DMS153 (cell line): ENCODE measurements around the gene CC2D2A.
A peak's percentile ranks its signal among the peaks of the same experiment; 100 is the strongest.

Experiments used
- DNase-seq: peaks from one replicate; lab custom pipeline; 2025; lab: John Stamatoyannopoulos, UW

Gene CC2D2A

GRCh38 chr4:15466596-15466995 lies 3.1 kb upstream of the CC2D2A start:
- DNase-seq = no peak

DNA sequence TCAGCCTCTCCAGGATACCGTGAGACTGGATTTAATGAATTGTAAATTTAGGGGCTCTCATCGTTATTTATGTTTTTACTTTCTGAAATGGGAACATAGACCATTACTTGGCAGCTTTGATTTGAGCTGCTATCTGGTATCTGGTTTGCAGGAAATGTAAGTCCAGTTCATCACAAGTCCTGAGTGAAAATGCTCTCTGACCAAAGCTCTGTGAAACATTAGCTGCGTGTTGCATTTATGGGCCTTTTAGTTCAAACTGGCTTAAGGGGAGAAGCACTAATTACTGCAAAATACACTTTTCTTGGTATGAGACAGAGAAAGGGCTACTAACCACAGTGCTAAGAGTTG lies 420 bp downstream of the CC2D2A start:
- no peak for DNase-seq

DNA sequence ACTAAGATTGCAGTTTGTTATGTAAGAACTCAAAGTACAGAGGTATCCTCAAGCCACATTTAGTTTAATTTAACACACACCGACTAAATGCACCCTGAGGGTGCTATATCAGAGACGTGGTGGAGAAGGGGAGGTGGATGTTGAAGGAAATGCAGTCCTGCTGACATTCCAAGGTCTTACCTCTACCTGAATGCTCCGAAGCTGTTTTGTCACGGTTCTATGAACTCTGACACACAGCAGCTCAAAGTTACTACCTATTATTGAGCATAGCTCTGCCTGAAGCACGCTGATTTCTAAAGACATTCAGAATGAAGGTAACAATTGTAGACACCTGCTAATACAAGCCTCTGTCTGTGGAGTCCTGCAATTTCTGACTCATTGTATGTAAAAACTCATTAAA lies 6.7 kb downstream of the CC2D2A start:
- no peak for DNase-seq

DNA sequence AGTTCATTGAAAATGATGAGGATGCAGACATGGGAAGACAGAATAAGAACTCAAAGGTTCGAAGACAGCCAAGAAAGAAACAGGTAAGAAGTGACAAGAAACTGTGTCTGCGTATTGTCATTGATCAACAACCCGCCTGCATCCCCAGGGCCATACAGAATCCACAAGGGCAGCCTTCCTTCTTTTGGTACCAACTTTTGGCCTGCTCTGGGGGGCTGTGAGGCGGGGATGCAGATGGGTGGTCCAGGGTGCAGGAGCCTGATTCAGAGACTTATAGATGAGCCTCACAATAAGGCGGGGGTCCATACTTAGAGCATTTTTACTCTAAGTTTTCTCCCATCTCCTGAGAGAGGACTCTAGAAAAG lies 9.0 kb downstream of the CC2D2A start:
- no peak for DNase-seq

DNA sequence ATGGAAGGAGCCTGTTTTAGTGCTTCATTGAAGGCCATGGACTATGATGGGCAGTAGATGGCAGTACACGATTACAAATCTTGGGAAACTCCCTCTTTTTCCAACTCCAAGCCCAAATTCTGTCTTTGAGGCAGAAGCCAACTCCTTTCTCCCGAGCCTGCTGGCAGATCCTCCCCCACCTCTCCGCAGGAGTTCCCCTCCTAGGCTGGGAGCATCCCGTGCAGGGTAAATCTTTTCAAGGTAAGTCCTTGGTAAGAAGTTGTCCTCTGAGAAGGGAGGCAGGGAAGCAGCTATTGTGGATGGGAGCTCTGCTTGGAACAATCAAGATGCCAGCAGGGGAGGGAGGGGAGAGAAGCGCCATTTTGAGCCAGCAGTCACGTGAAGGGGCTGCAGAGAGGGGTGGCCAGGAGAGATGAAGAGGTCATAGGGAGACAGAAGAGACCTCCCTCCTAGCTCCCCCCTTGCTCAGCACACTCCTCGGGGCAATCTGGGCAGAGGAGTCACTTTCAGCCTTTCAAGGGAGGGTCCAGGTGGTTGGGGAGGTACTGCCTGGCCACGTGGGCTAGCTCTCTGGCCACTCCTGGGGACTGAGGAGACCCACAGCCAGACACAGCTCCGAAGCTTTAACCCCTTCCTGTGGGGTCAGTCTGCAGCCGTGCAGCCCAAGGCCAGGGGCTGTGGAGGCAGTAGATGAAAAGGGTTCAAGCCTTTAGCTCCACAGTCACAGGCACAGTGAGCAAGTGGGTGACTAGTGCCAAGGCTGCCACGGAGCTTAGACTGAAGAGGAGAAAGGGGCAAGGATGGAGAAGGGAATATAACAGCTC lies 9.6 kb downstream of the CC2D2A start:
- DNase-seq = peak; percentile 29

GRCh38 chr4:15479913-15480185 lies 10.2 kb downstream of the CC2D2A start:
- DNase-seq = no peak

GRCh38 chr4:15481961-15482745 lies 12.5 kb downstream of the CC2D2A start:
- no peak for DNase-seq

DNA sequence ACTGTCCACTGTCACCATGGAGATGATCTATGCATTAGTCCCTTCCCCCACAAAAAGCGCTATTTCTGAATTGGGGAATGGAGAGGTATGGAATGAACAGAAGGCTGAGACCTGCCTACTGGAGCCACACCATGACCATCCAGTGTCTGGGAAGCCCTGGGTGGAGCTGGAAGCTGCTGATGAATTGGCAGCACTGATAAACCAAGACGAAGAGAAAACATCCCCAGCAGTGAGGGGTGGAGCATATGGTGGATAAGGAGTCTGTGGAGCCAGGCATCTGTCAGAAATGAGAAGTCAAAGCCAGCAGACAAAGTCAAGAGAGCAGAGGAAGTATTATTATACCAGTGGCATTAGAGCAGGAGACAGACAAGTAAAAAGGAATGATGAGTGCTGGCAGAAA lies 13.2 kb downstream of the CC2D2A start:
- no peak for DNase-seq

- DNase-seq = no peak
Observed at GRCh38 chr4:15488136-15488535, 18.5 kb downstream of the CC2D2A start.

GRCh38 chr4:15488658-15489470 lies 19.2 kb downstream of the CC2D2A start:
- no peak for DNase-seq

DNA sequence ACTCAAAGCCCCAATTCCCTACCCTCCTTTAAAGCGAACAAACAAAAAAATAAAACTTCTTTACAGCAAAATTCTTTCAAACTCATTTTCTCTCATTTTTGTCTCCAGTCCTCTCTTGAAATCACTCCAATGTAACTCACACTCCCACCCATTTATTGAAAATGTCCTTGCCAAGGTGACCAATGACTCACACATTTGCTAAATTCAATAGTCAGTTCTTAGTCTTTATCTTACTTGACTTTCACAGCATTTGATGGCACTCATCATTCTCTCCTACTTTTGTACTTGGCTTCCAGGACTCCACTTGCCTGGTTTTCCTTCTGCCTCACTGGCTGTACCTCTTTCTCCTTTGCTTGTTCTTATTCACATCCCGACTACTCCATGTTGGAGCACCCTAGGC lies 19.9 kb downstream of the CC2D2A start:
- no peak for DNase-seq

DNA sequence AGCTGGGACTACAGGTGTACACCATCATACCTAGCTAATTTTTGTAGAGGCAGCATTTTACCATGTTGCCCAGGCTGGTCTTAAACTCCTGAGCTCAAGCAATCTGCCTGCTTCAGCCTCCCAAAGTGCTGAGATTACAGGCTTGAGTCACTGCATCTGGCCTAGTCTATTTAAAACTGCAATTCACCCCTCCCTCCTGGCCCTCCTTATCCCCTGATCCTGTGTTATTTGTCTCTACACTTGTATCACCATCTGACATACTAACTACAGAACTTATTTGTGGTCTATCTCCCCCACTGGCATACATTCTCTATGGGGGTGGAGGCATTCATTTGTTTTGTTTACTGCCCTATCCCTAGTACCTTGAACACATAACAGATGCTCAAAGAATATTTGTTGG lies 23.7 kb downstream of the CC2D2A start:
- no peak for DNase-seq

DNA sequence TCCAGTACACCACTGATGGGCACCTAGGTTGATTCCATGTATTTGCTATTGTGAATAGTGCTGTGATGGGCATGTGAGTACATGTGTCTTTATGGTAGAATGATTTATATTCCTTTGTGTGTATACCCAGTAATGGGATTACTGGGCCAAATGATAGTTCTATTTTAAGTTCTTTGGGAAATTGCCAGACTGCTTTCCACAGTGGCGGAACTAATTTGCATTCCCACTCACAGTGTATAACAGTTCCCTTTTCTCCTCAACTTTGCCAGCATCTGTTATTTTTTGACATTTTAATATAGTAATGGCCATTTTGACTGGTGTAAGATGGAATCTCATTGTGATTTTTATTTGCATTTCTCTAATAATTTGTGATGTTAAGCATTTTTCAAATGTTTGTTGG lies 25.9 kb downstream of the CC2D2A start:
- DNase-seq = no peak

- no peak for DNase-seq
Observed at GRCh38 chr4:15498356-15498755, 28.7 kb downstream of the CC2D2A start.

- DNase-seq = no peak
Observed at GRCh38 chr4:15500701-15501100, 31.0 kb downstream of the CC2D2A start.

- DNase-seq = no peak
Observed at GRCh38 chr4:15501941-15502340, 32.3 kb downstream of the CC2D2A start.

GRCh38 chr4:15502384-15502783 lies 32.7 kb downstream of the CC2D2A start:
- DNase-seq = no peak

GRCh38 chr4:15504041-15504440 lies 34.4 kb downstream of the CC2D2A start:
- no peak for DNase-seq

- DNase-seq = no peak
Observed at GRCh38 chr4:15506464-15506863, 36.8 kb downstream of the CC2D2A start.

- no peak for DNase-seq
Observed at GRCh38 chr4:15507679-15508078, 38.0 kb downstream of the CC2D2A start.

GRCh38 chr4:15510961-15511360 lies 41.3 kb downstream of the CC2D2A start:
- no peak for DNase-seq

GRCh38 chr4:15513545-15513944 lies 43.9 kb downstream of the CC2D2A start:
- DNase-seq = no peak

- DNase-seq = no peak
Observed at GRCh38 chr4:15515106-15515505, 45.4 kb downstream of the CC2D2A start.
